HG02973 (cell line): ENCODE data around the gene RTN3.

ENCODE experiments used
- ATAC-seq: cut with Tn5 transposase; IDR thresholded peaks from one replicate; pipeline ENCODE4 v1.9.1; 2021; ENCODE audit warnings: moderate library complexity; ENCODE audit not compliant: unreplicated experiment

The RTN3 gene

DNA sequence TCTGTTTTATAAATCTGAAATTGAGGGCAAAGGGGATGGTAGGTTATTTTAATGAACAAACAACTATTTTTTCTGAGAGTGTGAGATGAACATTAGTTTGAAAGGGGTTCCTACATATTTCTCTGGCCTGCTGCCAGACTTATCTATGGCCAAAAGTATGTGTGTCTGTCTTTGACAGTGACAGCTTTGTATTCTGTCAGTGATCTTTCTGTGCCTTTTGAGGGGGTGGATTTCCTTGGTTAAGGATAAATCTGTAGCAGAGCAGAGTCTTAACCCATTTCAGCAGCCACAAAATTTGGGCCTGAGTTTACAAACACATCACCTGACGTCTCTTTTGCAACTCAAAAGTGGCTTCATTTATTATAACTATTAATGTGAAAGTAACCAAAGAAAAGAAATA, 56.4 kb downstream of the RTN3 start:
- ATAC-seq = no peak

DNA sequence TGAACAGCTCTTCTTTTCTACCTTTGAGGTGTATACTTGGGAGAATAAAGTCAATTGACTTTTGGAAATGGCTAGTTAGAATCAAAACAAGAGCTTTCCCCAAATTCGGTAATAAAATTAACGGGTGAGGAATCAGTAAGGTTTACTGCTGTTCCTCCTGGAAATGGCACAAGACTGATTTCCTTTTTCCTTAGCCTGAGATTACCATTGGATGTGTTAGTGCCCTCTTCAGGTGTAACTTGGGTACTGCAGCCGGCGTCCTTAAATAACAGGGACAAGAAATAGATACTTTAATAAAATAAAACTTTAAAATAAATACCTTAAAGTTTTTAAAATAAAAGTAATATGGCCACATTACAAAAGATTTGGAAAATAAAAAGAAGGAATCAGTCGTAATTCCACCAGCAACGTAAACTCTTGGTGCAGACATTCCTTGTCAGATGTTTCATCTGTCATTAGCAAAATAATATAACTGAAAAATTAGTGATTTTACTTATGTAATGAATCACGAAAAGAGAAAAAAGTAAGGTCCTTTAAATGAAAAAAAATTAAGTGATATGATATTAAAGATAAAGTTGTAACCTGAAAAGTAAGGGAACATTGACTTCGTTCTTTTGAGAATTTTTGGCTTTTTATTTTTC, 57.5 kb downstream of the RTN3 start:
- no peak for ATAC-seq

DNA sequence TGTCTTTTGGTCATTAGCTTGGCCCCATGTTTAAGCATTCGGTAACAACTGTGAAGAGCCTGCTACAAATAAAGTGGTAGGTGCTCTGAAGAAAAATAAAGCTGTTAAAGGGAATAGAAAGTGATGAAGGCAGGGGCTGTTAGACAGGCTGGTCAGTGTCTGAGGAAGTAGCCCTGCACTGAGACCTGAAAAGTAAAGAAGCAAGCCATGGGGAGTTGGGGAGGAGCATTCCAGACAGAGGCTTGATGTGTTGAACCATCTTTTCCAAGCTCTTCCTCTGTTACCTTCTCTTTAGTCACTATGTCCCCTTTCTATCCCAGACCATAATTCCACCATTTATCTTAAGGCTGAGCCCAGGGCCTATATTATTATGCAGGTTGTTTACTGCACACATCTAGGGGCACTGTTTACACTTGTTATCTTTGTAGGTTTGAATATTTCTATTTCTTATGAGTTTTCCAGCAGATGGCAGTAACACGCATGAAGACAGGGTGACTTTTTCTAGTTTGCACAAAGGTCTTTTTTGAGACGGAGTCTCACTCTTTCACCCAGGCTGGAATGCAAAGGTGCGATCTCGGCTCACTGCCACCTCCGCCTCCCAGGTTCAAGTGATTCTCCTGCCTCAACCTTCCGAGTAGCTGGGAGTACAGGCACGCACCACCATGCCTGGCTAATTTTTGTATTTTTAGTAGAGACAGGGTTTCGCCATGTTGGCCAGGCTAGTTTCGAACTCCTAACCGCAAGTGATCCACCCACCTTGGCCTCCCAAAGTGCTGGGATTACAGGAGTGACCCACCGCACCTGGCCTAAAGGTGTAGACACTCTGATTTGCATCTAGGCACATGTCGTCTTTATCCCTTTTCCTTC, 64.2 kb downstream of the RTN3 start:
- ATAC-seq = no peak

DNA sequence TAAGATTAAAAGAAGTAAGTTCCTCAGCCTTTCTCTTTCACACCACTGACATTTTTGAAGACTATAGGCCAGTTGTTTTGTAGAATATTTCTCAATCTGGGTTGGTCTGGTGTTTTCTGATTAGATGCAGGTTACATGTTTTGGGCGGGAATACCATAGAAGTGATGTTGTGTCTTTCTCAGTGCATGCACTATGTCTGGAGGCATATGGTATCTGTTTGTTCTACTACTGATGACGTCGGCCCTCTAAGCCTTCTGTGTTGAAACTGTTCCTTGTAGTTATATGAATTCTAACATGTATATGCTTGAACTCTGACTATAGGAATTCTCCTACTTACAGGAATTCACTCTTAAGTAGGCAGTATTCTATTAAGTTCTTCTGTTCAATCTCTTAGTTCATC, 65.7 kb downstream of the RTN3 start:
- ATAC-seq = no peak

DNA sequence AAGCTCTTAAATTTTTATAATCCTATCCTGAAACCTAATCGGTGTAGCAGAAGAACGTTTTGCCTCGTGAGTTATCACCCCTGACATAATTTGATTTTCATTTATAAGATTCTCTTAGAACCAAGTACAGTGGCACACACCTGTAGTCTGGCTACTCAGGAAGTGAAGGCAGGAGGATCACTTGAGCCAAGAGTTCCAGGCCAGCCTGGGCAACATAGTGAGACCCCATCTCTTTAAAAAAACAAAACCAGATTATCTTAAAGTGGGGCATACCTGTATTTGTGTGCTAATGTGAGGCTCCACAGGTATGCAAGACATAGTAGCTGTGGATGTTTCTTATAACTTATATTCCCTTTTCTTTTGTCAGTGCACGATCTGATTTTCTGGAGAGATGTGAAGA, 68.3 kb downstream of the RTN3 start:
- no peak for ATAC-seq

DNA sequence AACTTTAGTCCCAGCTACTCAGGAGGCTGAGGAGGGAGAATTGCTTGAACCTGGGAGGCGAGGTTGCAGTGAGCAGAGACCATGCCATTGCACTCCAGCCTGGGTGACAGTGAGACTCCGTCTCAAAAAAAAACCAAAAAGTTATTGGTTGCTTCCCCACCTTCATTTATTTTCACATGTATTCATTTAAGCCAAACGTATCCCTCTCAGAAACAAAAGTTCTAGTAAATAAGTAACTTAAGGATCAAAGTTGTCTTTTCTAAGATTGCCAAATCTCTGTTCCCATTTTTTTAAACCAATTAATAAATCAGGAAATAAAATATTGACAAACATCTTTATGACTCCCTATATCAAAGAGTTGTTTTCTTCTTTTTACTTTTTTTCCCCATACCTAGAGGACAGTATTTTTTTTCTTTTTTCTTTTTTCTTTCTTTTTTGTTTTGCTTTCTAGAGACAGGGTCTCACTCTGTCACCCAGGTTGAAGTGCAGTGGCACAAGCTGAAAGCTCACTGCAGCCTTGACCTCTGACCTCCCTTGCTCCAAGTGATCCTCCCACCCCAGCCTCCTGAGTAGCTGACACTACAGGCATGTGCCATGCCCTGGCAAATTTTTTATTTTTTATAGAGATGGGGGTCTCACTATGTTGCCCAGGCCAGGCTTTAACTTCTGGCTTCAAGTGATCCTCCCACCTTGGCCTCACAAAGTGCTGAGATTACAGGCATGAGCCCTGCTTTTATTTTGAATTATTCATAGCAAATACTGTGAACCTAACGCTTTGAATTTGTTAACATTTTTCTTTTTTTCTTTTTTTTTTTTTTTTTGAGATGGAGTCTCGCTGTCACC, 75.8 kb downstream of the RTN3 start:
- ATAC-seq = no peak

DNA sequence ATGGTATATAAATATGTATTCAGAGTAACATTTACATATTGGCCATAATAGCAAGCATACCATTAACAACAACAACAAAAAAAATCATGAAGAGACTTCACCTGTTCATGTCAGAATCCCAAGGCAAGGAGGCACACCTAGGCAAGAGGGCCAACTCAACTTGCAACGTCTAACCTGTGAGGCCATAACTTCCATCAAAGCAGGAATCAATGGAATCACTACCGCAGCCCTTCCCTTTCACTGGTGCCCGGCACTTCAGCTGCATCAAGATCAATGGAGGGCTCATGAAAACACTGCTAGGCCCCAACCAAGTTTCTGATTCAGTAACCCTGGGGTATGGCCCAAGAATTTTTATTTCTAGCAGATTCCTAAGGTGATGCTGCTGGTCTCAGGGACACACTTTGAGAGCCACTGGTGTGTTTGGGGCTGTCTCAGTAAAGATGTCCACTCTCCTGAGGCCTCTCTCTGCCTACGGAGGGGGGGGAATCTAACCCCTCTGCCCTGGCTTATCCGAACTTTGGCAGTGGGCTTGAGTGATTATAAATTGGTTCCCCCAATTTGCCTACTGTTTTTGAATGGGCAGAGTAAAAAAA, 79.3 kb downstream of the RTN3 start:
- no peak for ATAC-seq

DNA sequence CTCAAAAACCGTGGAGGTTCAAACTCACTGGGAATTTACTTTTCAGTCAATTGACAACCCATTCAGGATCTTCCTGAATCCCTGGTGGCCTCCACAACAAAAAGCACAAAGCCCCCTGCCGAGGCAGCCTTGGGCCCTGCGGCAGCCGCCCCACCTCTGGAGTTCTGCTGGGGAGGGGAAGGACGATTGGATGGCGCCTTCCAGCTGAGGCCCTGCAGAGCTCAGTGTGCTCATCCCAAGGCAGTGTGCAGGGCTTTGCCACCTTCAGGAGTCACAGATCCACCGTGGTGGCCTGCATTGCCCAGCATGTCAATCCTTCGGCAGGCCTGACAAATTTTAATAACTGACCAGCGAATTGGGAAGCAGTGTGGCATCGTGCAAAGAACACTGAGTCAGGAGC, 79.9 kb downstream of the RTN3 start:
- no peak for ATAC-seq

DNA sequence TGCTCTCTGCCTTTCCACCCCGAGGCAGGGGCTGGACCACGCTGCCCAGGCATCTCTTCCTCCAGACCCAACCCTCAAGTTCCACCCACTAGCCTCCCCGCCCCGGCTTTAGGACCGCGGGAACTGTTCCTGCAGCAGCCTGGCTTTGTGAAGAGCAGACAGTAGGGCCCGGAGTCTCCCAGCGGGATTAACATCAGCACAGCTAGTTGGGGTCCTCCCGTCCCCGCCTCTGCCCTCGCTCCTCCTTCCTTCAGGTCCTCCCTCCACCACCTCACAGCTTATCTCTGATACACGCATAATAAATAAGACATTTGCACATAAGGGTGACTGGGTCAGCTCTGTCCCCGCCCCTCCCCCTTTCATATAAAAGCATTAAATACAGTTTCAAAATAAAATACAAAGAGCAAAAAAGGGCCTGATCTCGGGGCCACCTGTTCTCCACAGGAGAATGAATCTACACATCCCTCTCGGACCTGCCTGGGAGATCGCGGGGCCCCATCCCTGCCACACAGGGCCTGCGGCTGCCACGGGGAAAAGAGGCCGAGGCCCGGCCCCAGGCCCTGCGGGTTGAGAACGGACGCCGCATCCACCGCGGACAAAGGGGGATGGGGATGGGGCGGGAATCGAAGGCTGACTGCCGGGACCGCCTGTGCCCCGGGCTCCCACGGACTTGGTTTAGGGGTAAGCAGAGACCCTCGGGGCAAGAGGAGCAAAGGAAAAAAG, 80.8 kb downstream of the RTN3 start:
- no peak for ATAC-seq

DNA sequence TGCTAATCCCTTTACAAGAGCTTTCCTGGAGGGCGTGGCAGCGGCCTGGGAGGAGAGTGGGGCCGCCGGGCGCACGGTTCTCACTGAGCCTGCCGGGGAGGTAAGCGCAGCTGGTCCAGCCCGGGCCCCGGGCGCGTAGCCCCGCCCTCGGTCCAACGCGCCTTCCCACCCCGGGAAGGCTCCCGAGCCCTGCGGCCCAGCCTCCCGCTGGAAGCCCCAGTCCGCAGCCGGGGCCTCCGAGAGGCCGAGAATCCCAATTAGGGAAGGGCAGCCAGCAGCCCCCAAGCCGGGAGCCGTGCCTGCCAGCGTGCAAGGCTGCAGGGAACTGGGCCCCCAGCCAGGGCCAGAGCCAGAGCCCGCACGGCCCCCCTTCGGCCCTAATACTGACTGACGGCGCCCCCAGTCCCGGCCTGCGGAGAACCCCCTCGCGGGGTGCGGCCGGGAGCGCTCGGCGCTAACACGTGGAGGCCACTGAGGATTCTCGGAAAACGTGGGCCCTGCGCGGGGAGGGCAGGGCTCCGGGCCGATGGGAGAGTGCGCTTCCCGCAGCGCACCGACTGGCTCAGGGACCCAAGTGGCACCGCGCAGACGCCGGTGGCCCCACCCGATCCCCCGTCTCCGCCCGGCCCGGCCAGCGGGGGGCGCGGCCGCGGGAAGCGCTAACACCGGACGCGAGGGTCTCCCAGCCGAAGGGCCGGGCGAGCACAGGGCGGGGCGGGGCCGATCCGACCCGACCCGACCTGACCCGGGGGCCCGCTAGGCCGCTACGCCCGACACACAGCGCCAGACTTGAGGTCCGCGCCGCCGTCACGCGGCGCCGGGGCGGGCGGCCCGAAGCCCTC, 81.6 kb downstream of the RTN3 start:
- ATAC-seq = no peak

DNA sequence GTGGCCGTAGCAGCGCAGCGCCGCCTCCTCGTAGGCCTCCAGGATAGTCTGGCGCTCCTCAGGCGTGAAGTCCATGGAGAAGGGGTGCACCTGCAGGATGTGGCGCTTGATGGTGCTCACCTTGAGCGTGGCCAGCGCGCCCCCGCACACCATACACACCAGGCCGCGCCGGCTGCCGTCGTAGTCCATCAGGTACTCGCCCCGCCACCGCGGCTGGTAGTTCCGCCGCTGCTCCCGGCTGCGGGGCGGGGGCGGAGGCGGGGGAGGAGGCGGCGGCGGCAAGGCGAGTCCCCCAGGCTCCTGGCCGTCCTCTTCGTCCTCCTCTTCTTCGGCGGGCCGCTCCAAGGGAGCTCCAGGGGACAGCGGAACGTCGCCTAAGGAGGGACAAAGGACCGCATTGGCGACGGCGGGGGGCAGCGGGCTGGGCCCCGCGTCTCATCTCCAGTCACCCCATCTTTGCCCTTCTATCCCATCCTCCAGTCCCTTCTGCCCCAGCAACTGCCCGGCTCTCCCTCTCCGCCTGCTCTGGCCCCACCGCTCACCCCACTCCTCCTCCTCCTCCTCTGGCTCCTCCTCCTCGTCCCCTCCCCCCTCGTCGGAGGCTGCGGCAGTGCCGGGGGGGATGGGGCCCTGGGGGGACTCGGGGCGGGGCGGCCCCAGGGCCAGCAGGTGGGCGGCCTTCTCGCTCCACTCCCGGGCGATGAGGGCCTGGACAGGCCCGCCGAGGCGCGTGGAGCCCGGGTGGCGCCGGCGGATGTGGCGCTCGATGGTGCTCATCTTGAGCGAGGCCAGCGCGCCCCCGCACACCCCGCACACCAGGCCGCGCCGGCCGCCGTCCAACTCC, 82.4 kb downstream of the RTN3 start:
- ATAC-seq = no peak

DNA sequence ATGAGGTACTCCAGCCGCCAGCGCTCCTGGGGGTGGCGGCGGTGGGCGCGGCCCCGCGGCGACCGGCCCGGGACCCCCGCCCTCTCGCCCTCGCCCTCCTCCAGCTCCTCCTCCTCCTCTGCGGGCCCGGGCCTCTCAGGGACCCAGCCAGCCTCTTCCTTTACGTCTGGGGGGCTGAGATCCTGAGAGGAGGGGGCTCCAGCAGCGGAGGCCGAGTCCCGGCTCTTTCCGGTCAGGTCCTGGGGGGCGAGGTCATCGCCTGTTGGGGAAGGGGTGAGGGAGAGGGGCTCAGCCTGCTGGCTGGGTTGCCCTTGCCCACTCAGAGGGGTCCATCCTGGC, 83.0 kb downstream of the RTN3 start:
- no peak for ATAC-seq

DNA sequence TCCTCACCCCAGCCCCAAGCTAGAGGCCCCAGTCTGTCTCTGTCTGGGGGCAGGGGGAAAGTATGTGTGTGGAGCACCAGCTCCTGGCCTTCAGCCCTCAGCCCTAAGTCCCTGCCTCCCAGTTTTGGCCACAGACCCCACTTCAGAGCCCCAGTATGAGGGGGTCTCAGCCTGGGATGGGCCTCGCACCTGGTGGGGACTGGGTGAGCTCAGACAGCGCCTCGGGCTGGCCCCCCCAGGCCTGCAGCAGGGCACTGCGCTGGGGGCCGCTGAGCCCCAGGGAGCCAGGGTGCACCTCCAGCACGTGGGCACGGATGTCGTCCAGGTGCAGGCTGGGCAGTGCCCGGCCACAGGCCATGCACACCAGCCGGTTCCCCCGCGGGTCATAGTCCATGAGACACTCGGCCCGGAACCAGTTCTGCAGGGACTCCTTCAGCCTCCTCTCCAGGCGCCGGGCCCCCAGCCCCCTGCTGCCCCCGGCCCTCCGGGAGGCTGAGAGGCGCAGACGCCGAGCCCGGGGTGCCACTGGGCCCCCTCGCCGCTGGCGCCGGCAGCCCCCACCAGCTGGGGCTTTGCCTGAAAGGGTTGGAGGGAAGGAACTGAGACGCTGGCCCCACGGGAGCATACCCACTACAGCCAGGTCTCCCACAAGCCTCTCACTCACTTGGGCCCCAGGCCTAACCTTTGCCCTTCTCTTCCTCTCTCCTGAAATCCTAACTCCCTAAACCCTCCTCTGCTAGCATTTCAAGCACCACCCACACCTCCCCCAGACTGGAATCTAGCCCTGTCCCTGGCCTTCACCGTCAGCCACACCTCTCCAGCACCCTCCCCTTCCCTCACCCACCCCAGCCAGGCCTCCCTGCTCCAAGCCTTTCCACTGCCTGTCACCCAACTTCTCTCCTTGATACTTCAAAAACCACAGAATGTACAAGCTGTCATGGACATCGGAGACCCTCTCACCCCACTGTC, 83.7 kb downstream of the RTN3 start:
- ATAC-seq = no peak

DNA sequence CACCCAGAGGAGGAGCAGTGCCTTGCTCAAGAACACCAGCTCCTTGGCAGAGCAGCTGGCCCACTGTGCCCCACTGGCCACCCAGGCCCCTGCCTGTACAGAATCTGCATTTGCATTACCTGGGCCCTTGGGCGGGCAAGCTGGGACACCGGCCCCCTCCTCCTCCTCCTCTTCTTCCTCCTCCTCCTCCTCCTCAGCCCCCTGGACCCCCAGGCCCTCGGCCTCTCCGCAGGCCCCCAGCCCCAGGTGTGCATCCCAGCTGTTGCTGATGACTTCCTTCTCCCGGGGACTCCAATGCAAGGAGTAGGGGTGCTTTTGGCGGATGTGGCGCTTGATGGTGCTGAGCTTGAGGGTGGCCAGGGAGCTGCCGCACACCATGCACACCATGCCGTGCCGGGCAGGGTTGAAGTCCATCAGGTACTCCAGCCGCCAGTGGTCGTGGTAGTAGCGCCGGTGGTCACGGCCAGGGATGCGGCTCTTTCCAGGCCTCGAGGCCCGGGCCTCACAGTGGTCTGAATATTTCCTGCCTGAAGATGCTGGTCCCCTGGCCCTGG, 84.5 kb downstream of the RTN3 start:
- ATAC-seq = no peak

DNA sequence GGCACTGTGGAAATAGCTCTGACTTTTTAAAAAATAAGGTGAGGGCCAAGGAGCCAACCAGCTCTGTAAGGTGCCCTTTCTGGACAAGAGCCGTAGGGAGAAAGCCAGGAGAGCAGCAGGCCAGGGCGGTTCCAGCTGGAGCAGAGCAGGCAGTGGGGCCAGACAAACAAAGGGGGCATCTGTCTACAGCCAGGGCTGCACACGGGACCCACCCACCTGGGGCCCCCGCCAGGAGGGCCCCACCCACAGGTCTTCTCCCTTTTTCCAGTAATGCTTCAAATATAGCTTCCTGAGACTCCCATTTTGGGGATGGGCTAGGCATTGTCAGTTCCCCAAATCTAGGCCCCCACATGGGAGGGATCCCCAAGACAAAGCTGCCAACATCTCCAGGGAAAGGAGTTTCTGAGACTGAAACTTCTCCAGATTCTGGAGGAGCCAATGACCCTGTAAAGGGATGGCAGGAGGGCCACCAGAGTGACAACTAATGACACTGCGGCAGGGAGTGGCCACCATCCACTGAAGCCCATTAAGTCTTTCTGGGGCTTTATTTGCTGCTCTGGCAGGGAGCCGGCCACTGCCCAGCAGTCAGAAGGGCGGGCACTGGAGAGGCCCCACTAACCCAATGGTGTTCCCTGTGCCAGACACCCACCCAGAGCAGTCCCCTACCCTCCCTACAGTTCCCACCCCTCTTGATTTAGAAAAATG, 85.4 kb downstream of the RTN3 start:
- ATAC-seq = no peak

DNA sequence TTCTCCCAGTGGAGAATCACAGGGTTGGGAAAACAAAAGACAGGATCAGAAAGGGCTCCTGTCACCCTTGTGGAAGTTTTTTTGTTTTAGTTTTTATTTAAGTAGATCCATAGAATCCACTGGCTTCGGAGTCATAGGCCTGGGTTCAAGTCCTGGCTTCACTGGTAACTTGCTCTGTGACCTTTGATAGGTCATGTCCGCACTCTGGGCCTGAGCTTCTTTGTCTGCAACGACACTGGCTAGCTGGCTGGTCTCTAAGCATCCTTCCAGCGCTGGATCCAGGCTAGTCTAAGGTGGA, 85.9 kb downstream of the RTN3 start:
- ATAC-seq = no peak

DNA sequence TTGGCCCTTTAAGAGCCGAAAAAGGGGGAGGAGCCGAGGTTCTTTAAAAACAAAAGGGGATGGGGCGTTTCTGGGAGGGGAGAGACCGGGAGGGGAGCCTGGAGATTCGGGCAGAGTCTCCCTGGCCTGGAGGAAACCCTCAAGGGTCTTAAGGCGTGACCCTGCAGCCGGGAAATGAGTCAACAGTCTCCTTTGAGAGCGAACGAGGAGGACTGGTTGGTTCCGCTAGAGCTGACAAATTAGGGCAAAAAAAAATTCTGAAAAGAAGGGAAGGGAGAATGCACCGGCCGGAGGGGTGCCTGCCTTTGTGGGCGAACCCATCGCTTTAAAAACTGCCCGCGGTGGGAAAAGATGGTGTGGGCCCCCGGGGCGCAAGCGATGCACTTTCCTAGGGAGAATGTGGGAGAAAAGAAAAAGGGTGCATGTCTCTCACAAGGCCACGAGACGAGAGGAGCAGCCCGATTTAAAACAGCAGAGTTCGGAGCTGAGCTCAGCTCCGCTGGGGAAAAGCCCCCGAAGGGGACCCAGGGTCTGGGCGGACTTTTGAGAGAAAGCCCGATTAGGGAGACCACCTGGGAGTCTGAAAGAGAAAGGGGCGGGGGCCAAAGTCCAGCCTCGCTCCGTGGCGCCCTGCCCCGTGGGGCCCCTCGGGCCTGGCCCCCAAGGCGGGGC, 86.4 kb downstream of the RTN3 start:
- no peak for ATAC-seq
